ENCODE results near the gene EGLN1.

Gene EGLN1

GRCh38 chr1:231446138-231446537, 24.1 kb upstream of the EGLN1 start:
- H3K4me3 ChIP-seq (ENCODE audit: low read depth, low read length): no peak overlapping the region
- TF ChIP-seq CTCF (IDR thresholded peaks at IDR 0.05; ENCODE audit: low read depth, low read length) (no peak), MYC (IDR thresholded peaks at IDR 0.05; ENCODE audit: low read depth, low read length) (no peak), POLR2A (IDR thresholded peaks at IDR 0.05; ENCODE audit: extremely low read depth, insufficient read length) (no peak), MAX (IDR thresholded peaks at IDR 0.05; ENCODE audit: low read depth, low read length) (no peak)
- no peak for DNase-seq (ENCODE audit: low read depth)

GRCh38 chr1:231444059-231444458, 22.0 kb upstream of the EGLN1 start:
- DNase-seq (ENCODE audit: low read depth): no peak
- no peak for TF ChIP-seq POLR2A (IDR thresholded peaks at IDR 0.05; ENCODE audit: extremely low read depth, insufficient read length)
- TF ChIP-seq CTCF (IDR thresholded peaks at IDR 0.05; ENCODE audit: low read depth, low read length): no peak
- TF ChIP-seq MYC (IDR thresholded peaks at IDR 0.05; ENCODE audit: low read depth, low read length): no peak
- no peak for TF ChIP-seq MAX (IDR thresholded peaks at IDR 0.05; ENCODE audit: low read depth, low read length)
- H3K4me3 ChIP-seq (ENCODE audit: low read depth, low read length): no peak overlapping the region

GRCh38 chr1:231443363-231443762, 21.3 kb upstream of the EGLN1 start:
- no peak overlapping the region for H3K4me3 ChIP-seq (ENCODE audit: low read depth, low read length)
- no peak for TF ChIP-seq CTCF (IDR thresholded peaks at IDR 0.05; ENCODE audit: low read depth, low read length)
- no peak for TF ChIP-seq MAX (IDR thresholded peaks at IDR 0.05; ENCODE audit: low read depth, low read length)
- no peak for TF ChIP-seq MYC (IDR thresholded peaks at IDR 0.05; ENCODE audit: low read depth, low read length)
- TF ChIP-seq POLR2A (IDR thresholded peaks at IDR 0.05; ENCODE audit: extremely low read depth, insufficient read length): no peak
- no peak for DNase-seq (ENCODE audit: low read depth)

- TF ChIP-seq MAX (IDR thresholded peaks at IDR 0.05; ENCODE audit: low read depth, low read length) (no peak), POLR2A (IDR thresholded peaks at IDR 0.05; ENCODE audit: extremely low read depth, insufficient read length) (no peak), CTCF (IDR thresholded peaks at IDR 0.05; ENCODE audit: low read depth, low read length) (no peak), MYC (IDR thresholded peaks at IDR 0.05; ENCODE audit: low read depth, low read length) (no peak)
- no peak overlapping the region for H3K4me3 ChIP-seq (ENCODE audit: low read depth, low read length)
- DNase-seq (ENCODE audit: low read depth): no peak
These were observed 20.6 kb upstream of the EGLN1 start for GRCh38 chr1:231442735-231443134.

- H3K4me3 ChIP-seq (ENCODE audit: low read depth, low read length): no peak overlapping the region
- TF ChIP-seq POLR2A (IDR thresholded peaks at IDR 0.05; ENCODE audit: extremely low read depth, insufficient read length) (no peak), MAX (IDR thresholded peaks at IDR 0.05; ENCODE audit: low read depth, low read length) (no peak), MYC (IDR thresholded peaks at IDR 0.05; ENCODE audit: low read depth, low read length) (no peak), CTCF (IDR thresholded peaks at IDR 0.05; ENCODE audit: low read depth, low read length) (no peak)
- DNase-seq (ENCODE audit: low read depth): no peak
These were observed 10.9 kb upstream of the EGLN1 start for GRCh38 chr1:231432996-231433395.
